Right ventricle myocardium superior (tissue), 1 donor: ENCODE data around the gene GFOD1. TPM values are rescaled to one million over a fixed set of nuclear protein-coding genes. Genes with fewer than 3 reads are reported as not detected.
"Not testable (repeated sequence)": the region's sequence is repeated elsewhere in the genome, so short reads cannot be mapped to it uniquely, and the experiment has no call there.

Source experiments
- ATAC-seq: fragments of 200-7000 bp; cut with Tn5 transposase; one replicate; pipeline ENCODE4 v1.9.1; 2020; ENCODE audit warnings: mild to moderate bottlenecking; ENCODE audit not compliant: poor library complexity
- DNase-seq: peaks from one replicate; pipeline ENCODE4 v3.0.0-alpha.2; 2020
- intact Hi-C: fragments of 100-400 bp; cut with DNase I; formaldehyde crosslinking; loops from one replicate; pipeline ENCODE4 v1.11.2; 2022
- total RNA-seq: library from RNA; stranded (reverse); fragmentation: NEBNext Ultra II Directional; extraction: Animal tissue kit (Norgen Biotek cat#: 25700); gene quantifications from one replicate; pipeline ENCODE4 v1.2.1, GENCODE V29; 2021
- donor health status: DM: no; HTN: yes; CAD: no; lungs with severe emphysema.

GFOD1 gene
- total RNA-seq, 1 donor from 2014 or later, result 46.2 TPM

DNA sequence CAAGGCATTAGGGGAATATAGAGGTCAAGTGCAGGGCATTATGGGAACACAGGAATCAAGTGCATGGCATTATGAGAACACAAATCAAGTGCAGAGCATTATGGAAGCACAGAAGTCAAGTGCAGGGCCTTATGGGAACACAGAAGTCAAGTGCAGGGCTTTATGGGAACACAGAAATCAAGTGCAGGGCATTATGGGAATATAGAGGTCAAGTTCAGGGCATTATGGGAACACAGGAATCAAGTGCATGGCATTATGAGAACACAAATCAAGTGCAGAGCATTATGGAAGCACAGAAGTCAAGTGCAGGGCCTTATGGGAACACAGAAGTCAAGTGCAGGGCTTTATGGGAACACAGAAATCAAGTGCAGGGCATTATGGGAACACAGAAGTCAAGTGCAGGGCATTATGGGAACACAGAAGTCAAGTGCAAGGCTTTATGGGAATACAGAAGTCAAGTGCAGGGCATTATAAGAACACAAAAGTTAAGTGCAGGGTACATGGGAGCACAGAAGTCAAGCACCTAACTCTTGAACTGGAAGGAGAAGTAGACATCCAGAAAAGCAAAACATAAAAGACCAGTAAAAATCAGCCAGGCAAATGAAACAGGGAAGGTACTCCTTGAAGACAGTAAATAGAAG is 53.1 kb downstream of the GFOD1 start:
- ATAC-seq, DNase-seq, intact Hi-C loops: not testable (repeated sequence)

DNA sequence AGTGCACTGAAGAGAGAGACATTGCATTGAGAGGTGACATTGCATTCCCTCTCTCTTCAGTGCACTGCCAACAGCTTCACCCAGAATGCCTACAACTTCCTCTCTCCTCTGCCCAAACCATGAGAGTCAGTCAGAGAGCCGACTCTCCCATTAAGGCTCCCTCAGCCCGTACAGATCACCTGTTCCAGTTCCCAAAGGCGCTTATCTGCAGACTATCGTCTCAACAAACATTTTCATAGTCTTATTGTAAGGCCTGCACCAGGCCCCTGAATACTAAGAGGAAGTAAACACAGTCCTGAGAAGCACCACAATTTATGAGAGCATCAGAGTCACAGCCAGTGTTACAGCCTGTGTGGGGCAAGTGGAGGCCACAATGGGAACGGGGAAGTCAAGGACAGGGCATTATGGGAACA is 53.7 kb downstream of the GFOD1 start:
- intact Hi-C loops, result no loop called here
- DNase-seq (no peak), ATAC-seq (peak; percentile 63)

DNA sequence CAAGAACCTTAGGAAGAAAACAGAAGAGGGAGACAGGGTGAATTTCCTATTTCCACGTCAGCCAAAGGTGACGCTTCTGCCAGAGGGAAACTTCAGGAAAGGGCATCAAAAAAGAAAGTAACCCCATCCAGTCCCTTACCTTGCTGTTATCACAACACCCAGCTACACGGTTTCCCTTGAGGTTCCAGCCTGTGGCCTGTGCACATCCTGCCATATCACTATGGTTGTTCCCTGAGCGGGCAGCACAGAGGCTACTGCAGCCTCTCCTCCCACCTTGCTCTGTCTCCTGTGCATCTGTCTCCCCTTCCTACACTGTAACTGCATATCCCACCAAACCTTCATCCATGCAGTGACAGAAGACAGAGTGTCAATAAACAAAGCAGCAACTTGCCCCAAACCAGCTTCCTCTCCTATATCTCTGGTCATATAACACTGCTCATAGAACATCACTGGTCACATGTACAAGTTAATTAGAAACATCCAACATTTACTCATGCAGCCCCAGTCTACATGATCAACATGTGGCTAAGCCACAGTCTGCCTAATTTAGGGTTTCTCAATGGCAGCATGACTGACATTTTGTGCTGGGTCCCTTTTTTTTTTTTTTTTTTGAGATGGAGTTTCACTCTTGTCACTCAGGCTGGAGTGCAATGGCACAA is 54.7 kb downstream of the GFOD1 start:
- ATAC-seq, result no peak
- DNase-seq, result no peak
- intact Hi-C loops, result no loop called here

DNA sequence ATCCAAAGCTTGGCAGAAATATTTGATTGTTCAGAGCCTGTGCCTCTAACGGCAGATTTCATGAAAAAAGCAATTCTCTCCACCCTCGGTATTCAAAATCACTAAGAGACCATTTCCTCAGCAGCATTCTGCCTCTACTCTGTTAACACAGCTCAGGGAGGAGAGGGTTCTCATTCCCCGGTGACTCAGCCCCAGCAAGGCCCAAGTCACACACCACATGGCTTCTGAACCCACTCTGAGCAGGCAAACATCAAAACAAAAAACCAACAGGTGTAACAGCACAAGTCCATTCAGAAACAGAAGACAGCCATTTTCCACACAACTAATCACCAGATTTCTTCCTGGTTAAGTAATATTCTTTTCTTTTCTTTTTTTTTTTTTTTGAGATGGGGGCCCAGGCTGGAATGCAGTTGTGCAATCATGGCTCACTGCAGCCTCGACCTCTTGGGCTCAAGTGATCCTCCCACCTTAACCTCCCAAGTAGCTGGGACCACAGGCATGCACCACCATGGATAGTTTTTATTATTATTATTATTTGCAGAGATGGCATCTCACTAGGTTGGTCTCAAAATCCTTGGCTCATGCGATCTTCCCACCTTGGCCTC is 55.4 kb downstream of the GFOD1 start:
- intact Hi-C loops, result no loop called here
- no peak for DNase-seq
- ATAC-seq, result no peak

DNA sequence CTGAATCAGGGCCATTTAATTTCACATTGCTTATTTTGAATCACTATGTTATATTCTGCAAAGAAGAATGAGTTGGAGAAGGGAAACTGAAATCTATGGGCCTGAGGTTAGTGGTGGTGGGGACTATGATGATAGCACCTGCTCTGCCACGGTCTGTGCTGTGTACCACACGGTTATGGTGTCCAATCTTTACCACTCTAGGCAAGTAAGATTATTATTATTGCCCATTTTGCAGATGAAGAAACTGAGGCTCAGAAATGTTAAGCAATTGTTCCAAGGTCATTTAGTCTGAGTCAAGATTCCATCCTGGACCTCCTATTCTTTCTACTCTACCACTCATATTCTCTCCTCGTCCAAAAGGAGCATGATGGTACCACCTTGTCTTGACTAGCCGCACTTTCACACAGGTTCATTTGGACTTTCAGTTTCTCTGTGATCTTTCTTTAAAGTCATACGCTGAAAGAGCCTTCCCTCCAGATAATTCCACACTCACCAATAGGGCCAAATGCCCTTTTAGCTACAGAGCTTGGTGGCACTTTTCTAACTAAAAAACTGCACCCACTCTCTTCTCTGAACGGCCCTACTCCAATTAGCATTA is 56.2 kb downstream of the GFOD1 start:
- intact Hi-C loops, result no loop called here
- DNase-seq, result no peak
- no peak for ATAC-seq

DNA sequence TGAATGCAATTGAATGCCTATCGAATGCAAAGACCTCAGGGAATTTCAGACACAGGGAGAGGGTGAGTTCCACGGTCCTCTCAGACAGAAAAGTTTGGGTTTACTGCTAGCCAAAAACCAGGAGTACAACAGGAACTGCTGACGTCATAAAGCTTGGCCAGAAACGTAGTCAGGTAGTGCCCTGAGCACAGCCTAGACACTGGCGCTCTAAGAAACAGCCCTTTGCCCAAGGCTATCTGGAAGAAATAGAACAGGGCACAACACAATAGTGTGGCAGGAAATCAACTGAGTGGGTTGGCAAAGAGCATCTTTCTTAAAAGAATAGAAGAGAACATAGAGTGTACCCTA is 58.0 kb downstream of the GFOD1 start:
- intact Hi-C loops, result loop anchor here (10.0 kb wide), 1 partner anchor 55 kb away; the partner anchor contains the start of gene GFOD1
- ATAC-seq (no peak), DNase-seq (no peak)

DNA sequence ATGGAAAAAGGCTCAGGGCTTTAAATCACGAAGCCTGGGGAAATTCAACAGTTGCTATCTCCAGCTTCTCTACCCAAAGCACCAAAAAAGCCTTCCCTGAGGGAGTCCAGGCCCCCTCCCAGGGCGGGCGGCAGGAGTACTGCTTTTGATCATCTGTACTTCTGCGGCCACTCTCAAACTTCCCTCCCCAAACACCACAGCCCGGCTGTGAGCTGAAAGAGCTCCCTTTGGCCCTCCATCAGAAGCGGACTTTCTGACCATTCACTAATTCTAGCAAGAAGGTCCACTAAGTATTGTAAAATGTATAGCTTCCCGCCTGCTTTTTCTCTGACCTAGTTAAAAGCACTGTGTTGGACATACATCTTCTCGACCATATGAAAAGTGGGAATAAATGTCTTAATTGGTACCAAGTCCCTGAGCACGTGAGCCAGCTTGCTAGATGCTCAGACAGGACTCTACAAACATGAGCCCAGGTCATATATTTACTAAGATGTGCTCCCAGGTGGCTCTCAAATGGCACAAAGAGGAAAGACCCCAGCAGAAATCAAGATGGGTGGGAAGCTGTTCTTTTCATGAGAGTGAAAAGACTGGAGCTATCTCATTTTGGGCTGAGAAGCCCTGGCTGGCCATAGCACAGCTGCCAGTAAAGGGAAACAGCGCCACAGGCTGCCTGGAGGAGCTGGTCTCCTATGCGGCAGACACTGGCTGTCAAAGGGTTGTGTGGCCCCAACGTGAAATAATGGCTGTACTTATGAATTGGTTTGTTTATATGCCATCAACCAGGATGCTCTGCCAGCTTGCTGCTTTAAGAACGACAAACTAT is 58.6 kb downstream of the GFOD1 start:
- ATAC-seq (no peak), DNase-seq (no peak)
- intact Hi-C loops, result loop anchor here (10.0 kb wide), 1 partner anchor 56 kb away; the partner anchor contains the start of gene GFOD1

DNA sequence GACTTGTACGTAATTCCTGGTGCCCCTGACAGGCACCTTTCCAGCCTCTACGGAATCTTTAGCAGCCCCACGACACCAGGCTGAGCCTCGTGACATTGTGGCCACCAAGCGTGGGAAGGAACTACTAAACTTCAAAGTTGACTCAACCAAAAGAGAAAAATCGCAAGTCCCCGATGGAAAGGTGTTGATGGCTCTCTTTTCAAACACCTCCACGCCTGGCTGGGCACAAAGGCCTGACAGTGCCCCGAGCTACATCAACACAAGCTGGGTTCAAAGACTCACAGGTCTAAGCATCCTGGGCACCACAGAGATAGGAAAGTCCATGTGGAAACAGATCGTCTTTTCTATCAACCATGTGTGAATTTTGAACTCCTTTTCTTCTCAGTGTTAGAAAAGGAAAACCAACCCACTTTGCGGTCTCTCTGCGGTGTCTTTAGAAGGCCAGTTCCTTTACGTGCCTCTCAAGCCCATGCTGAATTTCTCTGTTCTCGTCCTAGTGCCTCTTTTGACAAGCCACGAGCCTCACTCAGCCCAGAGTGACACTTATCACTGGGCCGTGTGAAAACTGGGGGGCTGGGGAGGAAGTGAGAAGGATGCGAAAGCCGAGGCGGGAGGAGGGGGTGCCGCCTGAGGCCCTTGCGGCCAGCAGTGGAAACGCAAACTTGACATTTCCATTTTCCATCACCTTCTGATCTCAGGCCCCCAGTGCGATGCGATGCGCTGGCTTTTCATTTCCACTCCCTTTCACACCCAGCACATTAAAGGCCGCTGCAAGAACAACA is 59.4 kb downstream of the GFOD1 start:
- no peak for ATAC-seq
- DNase-seq, result no peak
- intact Hi-C loops, result loop anchor here (10.0 kb wide), 1 partner anchor 57 kb away; the partner anchor contains the start of gene GFOD1

DNA sequence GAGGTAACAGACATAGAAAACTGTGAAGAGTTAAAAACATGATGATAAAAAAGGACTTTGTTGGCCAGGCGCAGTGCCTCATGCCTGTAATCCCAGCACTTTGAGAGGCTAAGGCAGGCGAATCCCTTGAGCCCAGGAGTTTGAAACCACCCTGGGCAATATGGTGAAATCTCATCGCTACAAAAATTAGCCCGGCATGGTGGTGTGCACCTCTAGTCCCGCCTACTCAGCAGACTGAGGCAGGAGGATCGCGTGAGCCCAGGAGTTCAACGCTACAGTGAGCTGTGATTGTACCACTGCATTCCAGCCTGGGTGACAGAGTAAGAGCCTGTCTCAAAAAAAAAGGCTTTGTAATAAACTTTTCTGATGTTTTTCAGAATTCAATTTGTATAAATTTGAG is 60.1 kb downstream of the GFOD1 start:
- intact Hi-C loops, result loop anchor here (10.0 kb wide), 1 partner anchor 57 kb away; the partner anchor contains the start of gene GFOD1
- no peak for ATAC-seq
- no peak for DNase-seq

DNA sequence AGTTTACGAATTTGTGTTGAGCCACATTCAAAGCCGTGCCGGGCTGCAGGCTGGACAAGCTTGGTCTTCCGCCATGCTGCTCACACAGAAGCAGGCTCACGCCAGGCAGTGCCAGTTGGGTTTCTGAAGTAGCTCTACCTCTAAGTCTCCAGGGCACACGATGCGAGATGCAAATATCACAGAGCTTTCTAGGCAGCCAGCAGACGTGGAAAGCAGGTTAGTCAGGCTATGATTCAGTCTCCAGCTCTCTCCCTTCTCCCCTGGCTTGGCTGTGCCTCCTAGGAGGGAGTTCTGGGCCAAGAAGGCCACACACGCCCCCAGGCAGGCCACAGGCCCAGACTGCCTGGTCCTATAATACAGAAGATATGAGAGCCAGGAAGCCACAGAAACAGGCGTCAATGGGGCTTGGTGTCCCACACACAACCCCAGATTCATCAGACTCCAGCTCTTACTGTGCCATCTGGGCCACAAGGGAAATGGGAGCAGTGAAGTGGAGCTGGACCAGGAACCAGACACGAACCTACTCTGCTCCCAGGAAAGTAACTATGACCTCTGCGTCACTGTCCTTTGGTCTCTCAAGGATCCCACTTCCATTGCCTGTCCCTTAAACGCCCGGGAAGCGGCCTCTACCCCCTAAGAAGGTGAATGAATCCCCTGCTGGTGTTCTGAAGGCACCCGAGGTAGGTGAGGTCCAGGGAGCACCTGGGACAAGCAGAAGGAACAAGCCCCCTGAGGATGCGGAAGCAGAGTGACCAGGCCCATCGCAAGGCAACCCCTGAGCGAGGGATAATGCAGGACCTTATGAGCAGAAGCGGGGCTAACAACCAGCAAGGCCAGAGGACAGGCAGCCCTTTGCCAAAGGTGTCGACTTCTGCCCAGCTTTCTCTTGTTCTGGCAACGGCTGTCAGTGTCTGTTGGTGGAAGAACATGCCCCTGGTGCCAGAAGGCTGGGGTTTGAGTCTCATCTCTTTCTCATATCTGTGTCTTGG is 61.2 kb downstream of the GFOD1 start:
- DNase-seq (no peak), ATAC-seq (peak; percentile 28)
- intact Hi-C loops, result loop anchor here (10.0 kb wide), 1 partner anchor 59 kb away; the partner anchor contains the start of gene GFOD1

DNA sequence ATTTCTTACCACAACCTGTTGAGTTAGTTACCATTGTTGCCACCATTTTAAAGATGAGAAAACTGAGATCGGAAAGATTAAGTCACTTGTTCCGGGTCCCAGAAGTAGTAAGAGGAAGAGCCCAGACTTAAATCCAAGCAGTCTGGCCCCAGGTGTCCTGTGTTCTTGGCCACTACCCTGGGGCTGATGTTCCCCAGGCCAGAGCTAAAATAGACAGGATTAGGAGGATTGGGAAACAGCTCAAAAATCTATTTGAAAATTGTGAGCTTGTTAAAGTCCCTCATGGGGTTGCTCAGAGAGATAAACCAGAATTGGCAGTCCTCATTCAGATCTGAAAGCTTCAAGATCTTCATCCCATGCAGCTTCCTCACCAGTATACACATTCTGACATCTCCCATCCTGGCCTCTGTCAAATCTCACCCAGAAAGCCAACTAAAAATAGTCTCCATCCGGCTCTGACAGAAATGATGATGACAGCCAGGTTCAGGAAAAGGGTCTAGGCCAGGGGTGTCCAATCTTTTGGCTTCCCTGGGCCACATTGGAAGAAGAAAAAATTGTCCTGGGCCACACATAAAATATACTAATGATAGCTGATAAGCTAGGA is 62.0 kb downstream of the GFOD1 start:
- ATAC-seq (peak; percentile 68), DNase-seq (no peak)
- intact Hi-C loops, result loop anchor here (10.0 kb wide), 1 partner anchor 59 kb away; the partner anchor contains the start of gene GFOD1

DNA sequence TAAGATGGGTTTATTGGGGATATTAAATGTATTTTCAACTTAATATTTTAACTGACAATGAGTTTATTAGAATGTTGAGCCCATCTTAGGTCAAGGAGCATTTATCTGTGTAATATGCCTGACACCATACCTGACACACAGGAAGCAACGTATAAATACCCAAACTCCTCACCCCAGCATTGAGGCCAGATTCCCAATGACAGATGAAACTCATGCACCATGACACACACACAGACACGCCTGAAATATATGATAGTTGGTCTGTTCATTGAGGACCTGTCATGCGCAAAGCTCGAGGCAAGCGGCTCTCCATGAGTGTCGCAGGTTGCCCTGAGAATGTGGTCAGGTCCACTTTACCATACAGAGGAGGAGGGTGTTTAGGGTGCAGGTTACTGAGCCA is 64.1 kb downstream of the GFOD1 start:
- intact Hi-C loops, result loop anchor here (10.0 kb wide), 1 partner anchor 62 kb away; the partner anchor contains the start of gene GFOD1
- DNase-seq (no peak), ATAC-seq (no peak)

DNA sequence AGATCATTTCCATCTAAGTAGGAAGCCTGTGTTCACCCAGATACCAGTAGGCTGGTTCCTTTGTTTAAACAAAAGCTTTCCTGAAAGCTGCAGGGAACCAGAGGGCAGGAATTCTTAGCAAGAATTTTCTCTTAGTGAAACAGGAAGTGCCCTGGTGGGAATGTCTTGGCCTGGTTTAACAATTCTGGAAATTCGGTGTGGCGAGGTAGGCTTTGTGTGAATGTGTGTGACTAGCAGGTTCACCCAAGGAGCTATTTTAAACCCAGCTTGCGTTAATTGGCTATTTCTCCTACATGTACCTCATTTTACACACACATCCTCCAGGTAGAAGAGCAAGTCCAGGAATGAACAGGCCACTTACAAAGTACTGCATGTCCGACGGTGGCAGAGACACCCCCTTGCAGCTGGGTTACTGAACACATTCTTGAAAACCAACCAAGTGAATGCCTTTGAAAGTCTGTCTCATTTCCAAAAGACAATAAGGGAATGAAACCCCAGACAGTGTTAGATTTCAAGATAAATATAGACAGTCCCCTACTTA is 64.6 kb downstream of the GFOD1 start:
- intact Hi-C loops, result loop anchor here (10.0 kb wide), 1 partner anchor 62 kb away; the partner anchor contains the start of gene GFOD1
- no peak for DNase-seq
- ATAC-seq, result peak; percentile 54

DNA sequence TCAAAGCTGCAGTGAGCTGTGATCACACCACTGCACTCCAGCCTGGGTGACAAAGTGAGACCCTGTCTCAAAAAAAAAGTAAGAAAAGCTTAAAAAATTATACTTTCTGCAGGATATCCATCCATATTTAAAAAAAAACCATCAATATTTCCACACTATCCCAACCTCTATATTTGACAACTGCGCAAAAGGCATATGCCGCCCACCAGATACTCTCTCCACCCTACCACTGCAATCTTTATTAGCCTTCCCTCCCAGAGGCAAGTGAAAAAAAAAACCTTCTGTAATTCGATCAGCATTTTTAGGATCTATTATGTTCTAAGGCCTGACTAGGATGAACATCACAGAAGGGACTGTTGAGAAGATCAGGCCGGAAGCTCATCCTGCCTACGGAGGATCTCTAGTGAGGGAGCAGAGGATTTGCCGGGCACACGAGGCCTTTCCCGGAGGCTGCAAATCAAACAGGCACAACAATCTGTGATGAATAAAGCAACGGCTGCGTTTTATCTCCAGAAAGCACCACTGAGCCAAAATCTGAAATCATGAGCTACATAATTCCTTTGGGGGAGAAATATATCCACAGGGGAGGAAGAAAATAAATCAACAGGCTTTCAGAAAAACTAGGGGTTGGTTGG is 65.9 kb downstream of the GFOD1 start:
- ATAC-seq (no peak), DNase-seq (no peak)
- intact Hi-C loops, result loop anchor here (10.0 kb wide), 1 partner anchor 63 kb away; the partner anchor contains the start of gene GFOD1

DNA sequence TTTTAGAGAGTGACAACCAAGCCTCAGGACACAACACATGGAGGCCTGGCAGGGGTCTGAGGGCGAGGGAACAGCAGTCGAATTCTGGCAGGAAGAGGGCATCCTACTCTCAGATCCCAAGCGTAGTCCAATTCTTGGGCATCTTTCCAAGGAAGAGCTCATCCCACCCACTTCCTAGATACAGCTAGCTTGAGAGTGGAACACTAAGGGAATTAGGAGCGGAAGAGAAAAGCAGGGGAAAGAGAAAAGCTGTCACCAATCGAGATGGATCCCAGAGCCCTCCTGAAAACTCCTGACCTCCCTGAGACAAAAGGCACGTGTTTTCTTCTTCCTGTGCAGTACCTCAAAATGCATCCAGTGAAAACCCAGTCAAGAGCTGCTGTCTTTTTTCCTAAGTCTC is 67.1 kb downstream of the GFOD1 start:
- peak; percentile 3 for ATAC-seq
- no peak for DNase-seq
- intact Hi-C loops, result loop anchor here (10.0 kb wide), 1 partner anchor 65 kb away; the partner anchor contains the start of gene GFOD1
